ENCODE results near the gene ZDHHC24.

ZDHHC24 gene

GRCh38 chr11:66546966-66547661, 1.3 kb upstream of the ZDHHC24 start:
- in situ Hi-C loops (cut with HindIII; ENCODE audit: low sequenced_read_pairs): no loop called here

GRCh38 chr11:66546368-66546965, 619 bp upstream of the ZDHHC24 start, which contains the start of gene ACTN3:
Gene ACTN3 (plus strand): TSS chr11:66546903. CDS start chr11:66546938, 35 bp downstream.
- in situ Hi-C loops (cut with HindIII; ENCODE audit: low sequenced_read_pairs): no loop called here

- in situ Hi-C loops (cut with HindIII; ENCODE audit: low sequenced_read_pairs): loop anchor here (5.0 kb wide), 2 partner anchors 53 to 77 kb away; no protein-coding TSS in a partner anchor
These were observed 896 bp downstream of the ZDHHC24 start for GRCh38 chr11:66544952-66545351.

GRCh38 chr11:66543263-66544107, 2.4 kb downstream of the ZDHHC24 start:
- in situ Hi-C loops (cut with HindIII; ENCODE audit: low sequenced_read_pairs): loop anchor here (5.0 kb wide), 2 partner anchors 51 to 79 kb away; no protein-coding TSS in a partner anchor

- in situ Hi-C loops (cut with HindIII; ENCODE audit: low sequenced_read_pairs): loop anchor here (5.0 kb wide), 2 partner anchors 50 to 80 kb away; no protein-coding TSS in a partner anchor
These were observed 3.5 kb downstream of the ZDHHC24 start for GRCh38 chr11:66542362-66542761.

GRCh38 chr11:66541892-66542291, 4.0 kb downstream of the ZDHHC24 start:
- in situ Hi-C loops (cut with HindIII; ENCODE audit: low sequenced_read_pairs): loop anchor here (5.0 kb wide), 2 partner anchors 50 to 80 kb away; no protein-coding TSS in a partner anchor

GRCh38 chr11:66540598-66540997, 5.2 kb downstream of the ZDHHC24 start:
- in situ Hi-C loops (cut with HindIII; ENCODE audit: low sequenced_read_pairs): loop anchor here (5.0 kb wide), 2 partner anchors 48 to 82 kb away; no protein-coding TSS in a partner anchor

DNA sequence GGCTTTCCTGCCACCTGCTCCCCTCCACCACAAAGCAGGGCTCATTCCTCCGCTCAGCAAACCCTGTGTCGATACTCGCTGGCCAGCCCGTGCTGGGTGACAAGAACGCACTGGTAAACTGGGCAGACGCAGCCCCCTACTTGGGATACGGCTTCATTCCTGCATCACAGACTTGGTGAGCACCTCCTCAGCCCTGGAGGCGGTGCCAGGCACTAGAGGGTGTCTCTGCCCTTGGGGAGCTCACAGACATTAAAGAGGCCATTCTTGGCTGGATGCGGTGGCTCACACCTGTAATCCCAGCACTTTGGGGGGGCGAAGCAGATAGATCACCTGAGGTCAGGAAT, 6.0 kb downstream of the ZDHHC24 start:
- in situ Hi-C loops (cut with HindIII; ENCODE audit: low sequenced_read_pairs): loop anchor here (5.0 kb wide), 2 partner anchors 48 to 82 kb away; no protein-coding TSS in a partner anchor

- in situ Hi-C loops (cut with HindIII; ENCODE audit: low sequenced_read_pairs): no loop called here
These were observed 6.5 kb downstream of the ZDHHC24 start for GRCh38 chr11:66539170-66539869.

GRCh38 chr11:66532784-66533183, 13.1 kb downstream of the ZDHHC24 start:
- in situ Hi-C loops (cut with HindIII; ENCODE audit: low sequenced_read_pairs): no loop called here

DNA sequence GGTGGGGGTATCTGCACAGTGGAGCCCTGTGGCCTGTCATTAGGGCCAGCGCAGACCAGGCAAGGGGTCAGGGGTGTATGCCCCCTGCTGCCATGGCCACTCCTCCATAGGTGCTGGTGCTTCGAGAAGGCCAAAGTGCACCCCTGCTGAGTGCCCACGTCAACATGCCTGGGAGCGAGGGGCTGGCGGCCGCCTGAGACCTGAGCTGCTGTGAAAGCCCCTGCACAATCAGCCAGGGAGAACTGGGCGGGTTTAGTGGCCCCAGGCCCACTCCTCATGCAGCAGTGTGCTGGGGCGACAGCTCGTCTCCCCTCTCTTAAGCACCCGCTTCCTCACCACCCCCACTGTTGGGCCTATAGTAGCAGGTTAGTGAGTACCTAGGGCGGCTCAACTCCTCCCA, 14.0 kb downstream of the ZDHHC24 start:
- in situ Hi-C loops (cut with HindIII; ENCODE audit: low sequenced_read_pairs): no loop called here

GRCh38 chr11:66530927-66531709, 14.7 kb downstream of the ZDHHC24 start:
- in situ Hi-C loops (cut with HindIII; ENCODE audit: low sequenced_read_pairs): no loop called here

GRCh38 chr11:66529655-66530054, 16.2 kb downstream of the ZDHHC24 start:
- in situ Hi-C loops (cut with HindIII; ENCODE audit: low sequenced_read_pairs): no loop called here

GRCh38 chr11:66529069-66529468, 16.8 kb downstream of the ZDHHC24 start:
- in situ Hi-C loops (cut with HindIII; ENCODE audit: low sequenced_read_pairs): no loop called here

DNA sequence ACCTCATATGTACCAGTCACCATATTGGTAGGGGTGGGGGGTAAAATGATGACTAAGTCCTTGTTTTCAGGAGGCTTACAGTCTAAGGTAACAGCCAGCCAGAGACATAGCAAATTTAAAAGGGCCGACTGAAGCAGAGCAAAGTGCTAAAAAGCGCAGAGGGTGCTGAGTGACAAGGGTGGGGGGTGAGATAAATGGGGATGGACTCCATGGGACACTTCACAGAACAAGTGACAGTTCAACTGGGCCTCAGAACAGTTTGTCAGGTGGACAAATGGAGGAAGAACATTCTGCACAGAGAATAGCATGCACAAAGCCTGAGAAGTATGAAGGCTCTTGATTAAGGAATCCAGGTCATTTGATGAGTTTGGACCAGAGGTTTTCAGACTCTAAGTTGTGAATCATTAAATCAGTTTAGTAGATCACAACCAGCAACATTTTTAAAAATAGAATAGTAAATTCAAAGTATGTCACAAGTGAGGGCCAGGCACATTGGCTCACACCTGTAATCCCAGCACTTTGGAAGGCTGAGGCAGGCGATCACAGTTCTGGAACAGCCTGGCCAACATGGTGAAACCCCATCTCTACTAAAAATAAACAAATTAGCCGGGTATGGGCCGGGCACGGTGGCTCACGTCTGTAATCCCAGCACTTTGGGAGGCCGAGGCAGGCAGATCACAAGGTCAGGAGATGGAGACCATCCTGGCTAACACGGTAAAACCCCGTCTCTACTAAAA, 21.4 kb downstream of the ZDHHC24 start:
- in situ Hi-C loops (cut with HindIII; ENCODE audit: low sequenced_read_pairs): no loop called here

DNA sequence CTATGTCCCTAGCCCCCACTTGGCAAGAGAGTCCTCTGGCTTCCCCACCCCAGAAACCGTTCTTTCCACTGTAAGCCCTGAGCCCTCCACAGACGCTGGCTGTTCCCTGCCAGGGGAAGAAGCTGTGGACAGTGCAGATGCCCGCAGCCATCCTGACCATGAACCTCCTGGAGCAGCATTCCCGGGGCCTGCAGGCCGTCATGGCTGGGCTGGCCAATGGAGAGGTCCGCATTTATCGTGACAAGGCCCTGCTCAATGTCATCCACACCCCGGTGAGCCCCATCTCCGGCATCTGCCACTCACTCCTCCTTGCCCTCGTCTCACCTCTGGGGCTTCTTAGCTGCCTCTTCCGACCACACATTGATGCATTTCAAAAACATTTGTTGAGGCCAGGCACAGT, 22.2 kb downstream of the ZDHHC24 start:
- in situ Hi-C loops (cut with HindIII; ENCODE audit: low sequenced_read_pairs): no loop called here

DNA sequence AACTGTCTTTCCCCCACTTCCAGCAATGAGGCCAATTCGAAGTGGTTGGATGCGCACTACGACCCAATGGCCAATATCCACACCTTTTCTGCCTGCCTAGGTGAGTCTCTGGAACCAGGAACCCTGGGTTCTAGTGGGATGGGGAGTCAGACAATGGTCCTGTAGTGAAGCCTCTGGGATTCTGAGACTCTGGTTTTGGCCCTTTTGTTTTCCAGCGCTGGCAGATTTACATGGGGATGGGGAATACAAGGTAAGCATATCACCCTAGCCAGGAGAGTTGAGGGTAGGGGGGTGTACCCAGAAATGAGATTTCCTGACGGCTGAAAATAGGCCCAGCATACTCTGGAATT, 34.9 kb downstream of the ZDHHC24 start:
- in situ Hi-C loops (cut with HindIII; ENCODE audit: low sequenced_read_pairs): no loop called here

- in situ Hi-C loops (cut with HindIII; ENCODE audit: low sequenced_read_pairs): no loop called here
These were observed 35.4 kb downstream of the ZDHHC24 start, which contains the start of gene BBS1 for GRCh38 chr11:66510271-66510989. Gene BBS1 (plus strand): TSS chr11:66510635. CDS start chr11:66510660, 25 bp downstream.
